GM23338 (cell line): ENCODE results near the gene PGC. TPM values are rescaled to one million over a fixed set of nuclear protein-coding genes. Genes with fewer than 3 reads are reported as not detected.

Source experiments
- ATAC-seq: fragments of 200-7000 bp; cut with Tn5 transposase; 3 replicates; pipeline ENCODE4 v1.9.1; 2020
- DNase-seq: peaks from one replicate; pipeline ENCODE4 v3.0.0-alpha.2; 2015; ENCODE audit warnings: low spot score
- H2AFZ ChIP-seq: fragments of 200-600 bp; sonication (generic); 2 replicates; pipeline ENCODE4 v1.8.0; 2016; ENCODE audit warnings: antibody characterized with exemption, mild to moderate bottlenecking, moderate library complexity
- H3F3A ChIP-seq: fragments of 200-600 bp; sonication (generic); replicated peaks from 2 replicates; pipeline ENCODE4 v1.8.0; 2017; ENCODE audit warnings: antibody characterized with exemption, mixed run types, low read depth
- H3K27ac ChIP-seq: fragments of 200-600 bp; sonication (generic); 2 replicates; pipeline ENCODE4 v1.6.1; 2016; ENCODE audit warnings: low read depth
- H3K27me3 ChIP-seq: fragments of 200-600 bp; sonication (generic); 2 replicates; pipeline ENCODE4 v1.8.0; 2016; ENCODE audit warnings: mild to moderate bottlenecking, mixed run types, moderate library complexity; ENCODE audit not compliant: insufficient read depth
- H3K36me3 ChIP-seq: fragments of 200-600 bp; sonication (generic); 2 replicates; pipeline ENCODE4 v1.8.0; 2016; ENCODE audit warnings: mild to moderate bottlenecking; ENCODE audit not compliant: insufficient read depth
- H3K4me1 ChIP-seq: fragments of 200-600 bp; sonication (generic); 2 replicates; pipeline ENCODE4 v1.8.0; 2016; ENCODE audit warnings: mild to moderate bottlenecking, moderate library complexity; ENCODE audit not compliant: insufficient read depth
- H3K4me2 ChIP-seq: fragments of 200-600 bp; sonication (generic); 2 replicates; pipeline ENCODE4 v1.7.1; 2017; ENCODE audit warnings: mixed run types
- H3K4me3 ChIP-seq: fragments of 200-600 bp; sonication (generic); 2 replicates; pipeline ENCODE4 v1.6.1; 2016; ENCODE audit warnings: mixed run types
- H3K79me2 ChIP-seq: fragments of 200-600 bp; sonication (generic); replicated peaks from 2 replicates; pipeline ENCODE4 v1.8.0; 2017; ENCODE audit warnings: mild to moderate bottlenecking; ENCODE audit not compliant: insufficient read depth
- H3K9me2 ChIP-seq: fragments of 200-600 bp; sonication (generic); 2 replicates; pipeline ENCODE4 v1.8.0; 2017; ENCODE audit not compliant: insufficient read depth
- H4K20me1 ChIP-seq: fragments of 200-600 bp; sonication (generic); replicated peaks from 2 replicates; pipeline ENCODE4 v1.8.0; 2017; ENCODE audit warnings: mild to moderate bottlenecking; ENCODE audit not compliant: insufficient read depth
- H3K27ac Mint-ChIP-seq: 2 replicates; pipeline ENCODE4 v1.8.0; 2020; ENCODE audit warnings: inconsistent platforms, mild to moderate bottlenecking, moderate library complexity, mixed read lengths
- H3K27me3 Mint-ChIP-seq: 3 replicates; pipeline ENCODE4 v1.8.0; 2022; ENCODE audit warnings: low read depth, mild to moderate bottlenecking, moderate library complexity, mixed read lengths, inconsistent platforms; ENCODE audit not compliant: insufficient read depth, poor library complexity
- H3K36me3 Mint-ChIP-seq: 3 replicates; pipeline ENCODE4 v1.8.0; 2021; ENCODE audit warnings: low read depth, mild to moderate bottlenecking, inconsistent platforms, moderate library complexity, mixed read lengths
- H3K4me1 Mint-ChIP-seq: 3 replicates; pipeline ENCODE4 v1.8.0; 2020; ENCODE audit warnings: mild to moderate bottlenecking, inconsistent platforms, mixed read lengths
- H3K4me3 Mint-ChIP-seq: 3 replicates; pipeline ENCODE4 v1.8.0; 2021; ENCODE audit warnings: moderate library complexity, mild to moderate bottlenecking, inconsistent platforms, mixed read lengths
- H3K9me3 Mint-ChIP-seq: 3 replicates; pipeline ENCODE4 v1.8.0; 2020; ENCODE audit warnings: moderate library complexity, mild to moderate bottlenecking, inconsistent platforms, mixed read lengths
- CREB1 ChIP-seq: fragments of 250-450 bp; sonication (Bioruptor Pico); IDR thresholded peaks from 2 replicates; pipeline ENCODE4 v1.5.0; 2020; ENCODE audit warnings: low read depth, mild to moderate bottlenecking, moderate library complexity
- EZH2 ChIP-seq: fragments of 200-600 bp; sonication (generic); IDR thresholded peaks from one replicate; pipeline ENCODE4 v1.8.0; 2017; ENCODE audit warnings: antibody characterized with exemption, mild to moderate bottlenecking, low read depth; ENCODE audit not compliant: unreplicated experiment
- NANOG ChIP-seq: IDR thresholded peaks from 2 replicates; pipeline ENCODE4 v1.6.1; 2016; ENCODE audit warnings: antibody characterized with exemption, borderline replicate concordance
- ZNF114 ChIP-seq: fragments of 250-450 bp; sonication (Bioruptor Pico); IDR thresholded peaks from 2 replicates; pipeline ENCODE4 v1.5.0; 2020; ENCODE audit warnings: mild to moderate bottlenecking, moderate library complexity
- ZNF331 ChIP-seq: fragments of 250-450 bp; sonication (Bioruptor Pico); IDR thresholded peaks from 2 replicates; pipeline ENCODE4 v1.5.0; 2020; ENCODE audit warnings: low read depth, mild to moderate bottlenecking, moderate library complexity
- ZNF462 ChIP-seq: fragments of 250-450 bp; sonication (Bioruptor Pico); IDR thresholded peaks from 2 replicates; pipeline ENCODE4 v1.5.0; 2020; ENCODE audit warnings: mild to moderate bottlenecking, moderate library complexity
- polyA plus RNA-seq: library from polyadenylated mRNA; unstranded; fragments of >200 nt; fragmentation: Nextera tagmentation; extraction: Ambion mirVana; gene quantifications from 2 replicates; pipeline ENCODE4 v1.2.1, GENCODE V29; 2016
- total RNA-seq: library from RNA; depleted of rRNA; stranded (reverse); fragments of >200 nt; shearing (Covaris generic); gene quantifications from 2 replicates; pipeline ENCODE4 v1.2.3, GENCODE V29; 2014
- TF ChIP-seq, protein P1 (sequence below), 2 experiments: fragments of 200-600 bp in 1 of 2; sonication (generic) in 1 of 2; conservative IDR thresholded peaks; 2 replicates each; pipeline versions ENCODE4 v1.5.1 to v1.6.1; 2016 to 2017; ENCODE audit warnings: antibody characterized with exemption in 2 of 2, low read depth in 2 of 2, mild to moderate bottlenecking in 2 of 2, moderate library complexity in 1 of 2

PGC gene
- total and polyA plus RNA-seq, 2 experiments from 2014 or later: not detected

DNA sequence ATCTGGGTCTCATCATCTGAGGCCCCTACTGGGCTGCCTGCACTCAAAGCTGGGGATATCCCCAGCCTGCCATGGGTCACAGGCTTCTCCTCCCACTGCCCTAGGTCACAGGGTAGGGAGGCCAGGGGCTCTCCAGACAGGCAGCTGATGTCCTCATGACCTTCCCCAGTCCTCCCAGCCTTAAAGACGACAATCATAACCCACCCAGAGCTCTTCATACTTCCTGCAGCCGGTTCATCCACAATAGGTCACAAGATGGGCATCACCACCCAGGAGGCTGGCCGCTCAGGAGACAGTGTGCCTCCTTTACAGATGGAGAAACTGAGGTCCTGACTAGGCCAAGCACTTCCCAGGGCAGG is 27.0 kb downstream of the PGC start:
- Histone ChIP-seq H3K4me3 (no peak overlapping the region), H3K9me2 (no peaks in the 10 kb centered on the region), H4K20me1 (no peaks in the 10 kb centered on the region), H3K4me1 (peaks cover 8% of the 10 kb centered on the region), H3F3A (no peaks in the 10 kb centered on the region), H3K4me2 (no peak overlapping the region), H3K36me3 (no peaks in the 10 kb centered on the region), H3K27ac (no peak overlapping the region), H3K79me2 (no peaks in the 10 kb centered on the region), H3K27me3 (no peaks in the 10 kb centered on the region), H2AFZ (no peak overlapping the region)
- peaks cover 24% of the 10 kb centered on the region for H3K4me1 Mint-ChIP-seq
- H3K36me3 Mint-ChIP-seq: no peaks in the 10 kb centered on the region
- no peak for ATAC-seq
- TF ChIP-seq EZH2 (no peak), NANOG (no peak), ZNF114 (CRISPR knock-in tag) (no peak), CREB1 (CRISPR knock-in tag) (no peak), ZNF331 (CRISPR knock-in tag) (no peak), ZNF462 (CRISPR knock-in tag) (no peak)
- TF ChIP-seq, protein P1, sequence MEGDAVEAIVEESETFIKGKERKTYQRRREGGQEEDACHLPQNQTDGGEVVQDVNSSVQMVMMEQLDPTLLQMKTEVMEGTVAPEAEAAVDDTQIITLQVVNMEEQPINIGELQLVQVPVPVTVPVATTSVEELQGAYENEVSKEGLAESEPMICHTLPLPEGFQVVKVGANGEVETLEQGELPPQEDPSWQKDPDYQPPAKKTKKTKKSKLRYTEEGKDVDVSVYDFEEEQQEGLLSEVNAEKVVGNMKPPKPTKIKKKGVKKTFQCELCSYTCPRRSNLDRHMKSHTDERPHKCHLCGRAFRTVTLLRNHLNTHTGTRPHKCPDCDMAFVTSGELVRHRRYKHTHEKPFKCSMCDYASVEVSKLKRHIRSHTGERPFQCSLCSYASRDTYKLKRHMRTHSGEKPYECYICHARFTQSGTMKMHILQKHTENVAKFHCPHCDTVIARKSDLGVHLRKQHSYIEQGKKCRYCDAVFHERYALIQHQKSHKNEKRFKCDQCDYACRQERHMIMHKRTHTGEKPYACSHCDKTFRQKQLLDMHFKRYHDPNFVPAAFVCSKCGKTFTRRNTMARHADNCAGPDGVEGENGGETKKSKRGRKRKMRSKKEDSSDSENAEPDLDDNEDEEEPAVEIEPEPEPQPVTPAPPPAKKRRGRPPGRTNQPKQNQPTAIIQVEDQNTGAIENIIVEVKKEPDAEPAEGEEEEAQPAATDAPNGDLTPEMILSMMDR (conservative IDR thresholded peaks at IDR 0.05; ENCODE audit: low read depth in 2 of 2): no peak
- H3K9me3 Mint-ChIP-seq: no peaks in the 10 kb centered on the region
- H3K27ac Mint-ChIP-seq: no peak overlapping the region
- H3K4me3 Mint-ChIP-seq: no peak overlapping the region
- no peak for DNase-seq
- peaks cover 3% of the 10 kb centered on the region for H3K27me3 Mint-ChIP-seq
